ENCODE data around the gene S100A2.

The S100A2 gene

GRCh38 chr1:153565529-153566374 lies at the start of gene S100A2:
Gene S100A2 (minus strand): TSS chr1:153565844. CDS start chr1:153563877, 1,967 bp downstream.
- DNase-seq (ENCODE audit: low read depth, low spot score): no peak

- DNase-seq (ENCODE audit: low read depth, low spot score): no peak
Observed at GRCh38 chr1:153615406-153615805, 49.8 kb upstream of the S100A2 start.

- no peak for DNase-seq (ENCODE audit: low read depth, low spot score)
Observed at GRCh38 chr1:153614906-153615305, 49.3 kb upstream of the S100A2 start.

GRCh38 chr1:153614189-153614900 lies 48.7 kb upstream of the S100A2 start:
- no peak for DNase-seq (ENCODE audit: low read depth, low spot score)

- DNase-seq (ENCODE audit: low read depth, low spot score): no peak
Observed at GRCh38 chr1:153613406-153613805, 47.8 kb upstream of the S100A2 start.

- DNase-seq (ENCODE audit: low read depth, low spot score): no peak
Observed at GRCh38 chr1:153612755-153613331, 47.2 kb upstream of the S100A2 start, which contains the start of gene S100A16. Gene S100A16 (minus strand): TSS chr1:153613137. CDS start chr1:153608151, 4,986 bp downstream.

GRCh38 chr1:153612111-153612754 lies 46.6 kb upstream of the S100A2 start:
- DNase-seq (ENCODE audit: low read depth, low spot score): no peak

GRCh38 chr1:153611356-153611755 lies 45.7 kb upstream of the S100A2 start:
- DNase-seq (ENCODE audit: low read depth, low spot score): no peak

GRCh38 chr1:153610811-153611301 lies 45.2 kb upstream of the S100A2 start:
- no peak for DNase-seq (ENCODE audit: low read depth, low spot score)

GRCh38 chr1:153610334-153610733 lies 44.7 kb upstream of the S100A2 start:
- DNase-seq (ENCODE audit: low read depth, low spot score): no peak

- no peak for DNase-seq (ENCODE audit: low read depth, low spot score)
Observed at GRCh38 chr1:153609585-153609907, 43.9 kb upstream of the S100A2 start.

GRCh38 chr1:153608742-153609584 lies 43.3 kb upstream of the S100A2 start:
- DNase-seq (ENCODE audit: low read depth, low spot score): no peak

- DNase-seq (ENCODE audit: low read depth, low spot score): no peak
Observed at GRCh38 chr1:153608089-153608682, 42.5 kb upstream of the S100A2 start.

- no peak for DNase-seq (ENCODE audit: low read depth, low spot score)
Observed at GRCh38 chr1:153607381-153607780, 41.7 kb upstream of the S100A2 start.

GRCh38 chr1:153606194-153606593 lies 40.5 kb upstream of the S100A2 start:
- no peak for DNase-seq (ENCODE audit: low read depth, low spot score)

GRCh38 chr1:153602749-153603148 lies 37.1 kb upstream of the S100A2 start:
- DNase-seq (ENCODE audit: low read depth, low spot score): no peak

GRCh38 chr1:153599847-153600246 lies 34.2 kb upstream of the S100A2 start:
- DNase-seq (ENCODE audit: low read depth, low spot score): no peak

- DNase-seq (ENCODE audit: low read depth, low spot score): peak; percentile 94
Observed at GRCh38 chr1:153598309-153599172, 32.9 kb upstream of the S100A2 start.

- DNase-seq (ENCODE audit: low read depth, low spot score): no peak
Observed at GRCh38 chr1:153597206-153597605, 31.6 kb upstream of the S100A2 start.

- DNase-seq (ENCODE audit: low read depth, low spot score): no peak
Observed at GRCh38 chr1:153592748-153593147, 27.1 kb upstream of the S100A2 start.
